Keratinocyte (primary cell): ENCODE measurements around the gene THBD. TPM values are rescaled to one million over a fixed set of nuclear protein-coding genes. Genes with fewer than 3 reads are reported as not detected.

Experiments used
- DNase-seq: peaks from one replicate; pipeline ENCODE4 v3.0.0-alpha.2; 2011; ENCODE audit warnings: low read depth, missing footprints, low spot score
- FAIRE-seq: peaks from 2 replicates; lab custom pipeline; 2011; peaks lifted over from hg19 to GRCh38; lab: Jason Lieb, UNC
- H2AFZ ChIP-seq: 2 replicates; pipeline ENCODE4 v1.6.0; 2012; ENCODE audit warnings: low read length, control low read depth, inconsistent platforms; ENCODE audit not compliant: control insufficient read depth
- H3K27ac ChIP-seq: 2 replicates; pipeline ENCODE4 v1.5.1; 2011; ENCODE audit warnings: low read length; ENCODE audit not compliant: control insufficient read depth, insufficient read depth
- H3K27me3 ChIP-seq: 3 replicates; pipeline ENCODE4 v1.6.0; 2011; ENCODE audit warnings: low read length; ENCODE audit not compliant: control insufficient read depth, insufficient read depth; ENCODE audit errors: extremely low read depth
- H3K36me3 ChIP-seq, 2 experiments: 2 replicates in 1 of 2; 3 replicates in 1 of 2; pipeline ENCODE4 v1.5.1; 2011; ENCODE audit warnings: low read length in 2 of 2, mild to moderate bottlenecking in 1 of 2; ENCODE audit not compliant: control insufficient read depth in 2 of 2, insufficient read depth in 2 of 2; ENCODE audit errors: extremely low read depth in 1 of 2
- H3K4me1 ChIP-seq: 3 replicates; pipeline ENCODE4 v1.5.1; 2011; ENCODE audit warnings: low read length; ENCODE audit not compliant: control insufficient read depth, insufficient read depth; ENCODE audit errors: extremely low read depth
- H3K4me2 ChIP-seq: 3 replicates; pipeline ENCODE4 v1.6.0; 2011; ENCODE audit warnings: low read depth, low read length; ENCODE audit not compliant: control insufficient read depth, insufficient read depth; ENCODE audit errors: extremely low read depth
- H3K4me3 ChIP-seq, 3 experiments: fragments of 200-600 bp in 1 of 3; sonication (generic) in 1 of 3; 2 replicates in 2 of 3; 3 replicates in 1 of 3; pipeline ENCODE4 v1.5.1; 2011 to 2016; ENCODE audit warnings: low read length in 3 of 3, mild to moderate bottlenecking in 3 of 3, control low read depth in 2 of 3, inconsistent platforms in 1 of 3, low read depth in 1 of 3, mixed read lengths in 1 of 3, mixed run types in 1 of 3, moderate library complexity in 1 of 3; ENCODE audit not compliant: control insufficient read depth in 2 of 3, insufficient read depth in 2 of 3; ENCODE audit errors: extremely low read depth in 1 of 3
- H3K79me2 ChIP-seq: 2 replicates; pipeline ENCODE4 v1.6.0; 2012; ENCODE audit warnings: low read length; ENCODE audit not compliant: control insufficient read depth, insufficient read depth
- H3K9ac ChIP-seq: 3 replicates; pipeline ENCODE4 v1.6.0; 2011; ENCODE audit warnings: low read length; ENCODE audit not compliant: control insufficient read depth, insufficient read depth; ENCODE audit errors: extremely low read depth
- H3K9me1 ChIP-seq: 3 replicates; pipeline ENCODE4 v1.6.0; 2011; ENCODE audit warnings: low read length; ENCODE audit not compliant: control insufficient read depth, insufficient read depth; ENCODE audit errors: extremely low read depth
- H3K9me3 ChIP-seq: 2 replicates; pipeline ENCODE4 v1.5.1; 2012; ENCODE audit warnings: low read depth, low read length; ENCODE audit not compliant: control insufficient read depth
- H4K20me1 ChIP-seq: 3 replicates; pipeline ENCODE4 v1.6.0; 2011; ENCODE audit warnings: low read length; ENCODE audit not compliant: control insufficient read depth, insufficient read depth; ENCODE audit errors: extremely low read depth
- EZH2 ChIP-seq: IDR thresholded peaks from one replicate; pipeline ENCODE4 v1.6.1; 2012; ENCODE audit warnings: inconsistent platforms, mild to moderate bottlenecking, low read length, moderate library complexity
- dilution Hi-C: fragments of 300-500 bp; cut with MboI; formaldehyde crosslinking; loops from one replicate; pipeline ENCODE4 v1.7.0; 2020; ENCODE audit warnings: low sequenced_read_pairs; ENCODE audit not compliant: extremely low pct_ligation_motif_present
- polyA plus RNA-seq, 5 experiments: library from polyadenylated mRNA; depleted of rRNA in 3 of 5; stranded (reverse) in 3 of 5; stranded (forward) in 1 of 5; unstranded in 1 of 5; fragments of >200 nt; gene quantifications; 1 replicate in 1 of 5; 2 replicates in 3 of 5; 3 replicates in 1 of 5; pipeline versions ENCODE4 v1.2.1 to v1.2.3, GENCODE V29; 2011 to 2012; ENCODE audit warnings: missing spikeins in 2 of 5, low read depth in 1 of 5, low replicate concordance in 1 of 5
- TF ChIP-seq, protein P1 (sequence below), 3 experiments: IDR thresholded peaks in 1 of 3; conservative IDR thresholded peaks in 1 of 3; optimal IDR thresholded peaks in 1 of 3; 2 replicates in 2 of 3; 3 replicates in 1 of 3; pipeline versions ENCODE3 to v1.5.1; 2011; ENCODE audit warnings: low read length in 3 of 3, mild to moderate bottlenecking in 3 of 3, moderate library complexity in 2 of 3, control low read depth in 1 of 3, inconsistent platforms in 1 of 3; ENCODE audit not compliant: insufficient read depth in 2 of 3; ENCODE audit errors: extremely low read depth in 1 of 3

The THBD gene
- polyA plus RNA-seq, 1 donor (not counting 4 experiments of a cell fraction or from before 2014, with no cell fraction given): 4.7 TPM

DNA sequence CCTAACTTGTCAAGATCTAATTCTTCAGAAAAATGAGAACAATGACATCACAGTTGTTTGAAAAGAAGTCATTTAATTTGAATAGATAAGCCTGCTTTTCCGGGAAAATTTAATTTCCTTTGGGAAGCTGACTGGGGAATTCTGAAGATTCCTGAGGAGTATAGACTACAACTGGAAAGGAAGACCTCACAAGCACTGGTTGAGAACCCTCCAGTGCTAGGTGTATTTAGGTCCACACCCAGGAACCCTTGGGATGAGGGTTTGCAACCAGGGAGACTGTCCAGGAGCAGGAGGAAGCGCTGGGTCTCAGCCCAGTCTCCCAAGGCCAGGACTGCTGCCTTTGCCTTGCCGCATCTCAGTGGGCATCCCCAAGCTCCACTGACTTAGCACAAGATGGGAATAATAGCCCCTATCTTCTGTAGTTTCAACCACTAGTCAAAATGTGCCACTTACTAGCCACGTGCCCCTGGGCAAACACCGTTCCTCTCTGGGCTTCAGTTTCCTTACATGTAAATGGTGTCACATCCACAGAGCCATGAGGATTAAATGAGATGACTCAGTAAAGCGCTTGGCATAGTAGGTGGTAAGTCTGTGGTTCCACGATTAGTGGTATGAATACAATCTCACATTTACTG is 43.5 kb upstream of the THBD start:
- dilution Hi-C loops: no loop called here
- FAIRE-seq (no peak), DNase-seq (no peak)
- Histone ChIP-seq H3K79me2 (no peaks in the 10 kb centered on the region), H3K4me3 (no peak overlapping the region), H3K9ac (no peak overlapping the region), H3K9me3 (no peaks in the 10 kb centered on the region), H4K20me1 (no peaks in the 10 kb centered on the region), H3K4me2 (no peak overlapping the region), H2AFZ (no peak overlapping the region), H3K9me1 (no peaks in the 10 kb centered on the region), H3K36me3 (no peaks in the 10 kb centered on the region), H3K4me1 (peaks cover 24% of the 10 kb centered on the region), H3K27ac (no peak overlapping the region), H3K27me3 (no peaks in the 10 kb centered on the region)
- TF ChIP-seq EZH2: no peak
- TF ChIP-seq, protein P1, sequence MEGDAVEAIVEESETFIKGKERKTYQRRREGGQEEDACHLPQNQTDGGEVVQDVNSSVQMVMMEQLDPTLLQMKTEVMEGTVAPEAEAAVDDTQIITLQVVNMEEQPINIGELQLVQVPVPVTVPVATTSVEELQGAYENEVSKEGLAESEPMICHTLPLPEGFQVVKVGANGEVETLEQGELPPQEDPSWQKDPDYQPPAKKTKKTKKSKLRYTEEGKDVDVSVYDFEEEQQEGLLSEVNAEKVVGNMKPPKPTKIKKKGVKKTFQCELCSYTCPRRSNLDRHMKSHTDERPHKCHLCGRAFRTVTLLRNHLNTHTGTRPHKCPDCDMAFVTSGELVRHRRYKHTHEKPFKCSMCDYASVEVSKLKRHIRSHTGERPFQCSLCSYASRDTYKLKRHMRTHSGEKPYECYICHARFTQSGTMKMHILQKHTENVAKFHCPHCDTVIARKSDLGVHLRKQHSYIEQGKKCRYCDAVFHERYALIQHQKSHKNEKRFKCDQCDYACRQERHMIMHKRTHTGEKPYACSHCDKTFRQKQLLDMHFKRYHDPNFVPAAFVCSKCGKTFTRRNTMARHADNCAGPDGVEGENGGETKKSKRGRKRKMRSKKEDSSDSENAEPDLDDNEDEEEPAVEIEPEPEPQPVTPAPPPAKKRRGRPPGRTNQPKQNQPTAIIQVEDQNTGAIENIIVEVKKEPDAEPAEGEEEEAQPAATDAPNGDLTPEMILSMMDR (optimal IDR thresholded peaks at IDR 0.05 in 1 of 3, IDR thresholded peaks at IDR 0.05 in 1 of 3, conservative IDR thresholded peaks at IDR 0.05 in 1 of 3; ENCODE audit: extremely low read depth in 1 of 3, insufficient read depth in 2 of 3, low read length in 3 of 3): no peak

DNA sequence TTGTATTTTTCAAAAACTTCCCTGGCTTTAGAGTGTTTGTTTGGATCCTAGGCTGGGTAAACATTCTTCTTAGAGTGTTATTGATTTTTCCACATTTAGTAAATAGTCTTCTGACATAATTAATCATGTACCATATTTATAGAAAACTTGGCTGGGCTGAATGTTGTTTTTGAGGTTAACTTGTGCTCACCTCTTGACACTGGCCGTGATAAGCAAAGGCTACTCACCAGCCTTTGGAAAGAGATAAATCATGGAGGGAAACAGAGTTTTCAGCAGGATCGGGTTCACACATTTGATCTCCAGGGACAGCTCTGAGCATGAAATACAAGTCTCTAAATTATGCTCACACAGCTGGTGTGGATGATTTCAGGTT is 42.9 kb upstream of the THBD start:
- H3K9ac ChIP-seq: no peak overlapping the region

More for the DNA sequence above, 42.9 kb upstream of the THBD start:
- H3K27me3 ChIP-seq: no peaks in the 10 kb centered on the region
- H3K9me3 ChIP-seq: no peaks in the 10 kb centered on the region
- no peaks in the 10 kb centered on the region for H4K20me1 ChIP-seq
- no peaks in the 10 kb centered on the region for H3K36me3 ChIP-seq
- no peaks in the 10 kb centered on the region for H3K9me1 ChIP-seq
- no peak overlapping the region for H3K4me3 ChIP-seq
- no peak overlapping the region for H3K27ac ChIP-seq
- H3K4me2 ChIP-seq: no peak overlapping the region
- no peak overlapping the region for H2AFZ ChIP-seq
- DNase-seq (no peak), FAIRE-seq (no peak)
- dilution Hi-C loops: no loop called here
- no peak for TF ChIP-seq EZH2
- TF ChIP-seq, protein P1 (optimal IDR thresholded peaks at IDR 0.05 in 1 of 3, IDR thresholded peaks at IDR 0.05 in 1 of 3, conservative IDR thresholded peaks at IDR 0.05 in 1 of 3; ENCODE audit: extremely low read depth in 1 of 3, insufficient read depth in 2 of 3, low read length in 3 of 3): no peak
- peaks cover 23% of the 10 kb centered on the region for H3K4me1 ChIP-seq
- no peaks in the 10 kb centered on the region for H3K79me2 ChIP-seq
